Muscle of arm (tissue), 12 donors: ENCODE data around the gene BPIFB2. TPM values are rescaled to one million over a fixed set of nuclear protein-coding genes. Genes with fewer than 3 reads are reported as not detected.

Experiments
- DNase-seq: peaks from one replicate; pipeline ENCODE4 v3.0.0-alpha.2; 2013
- polyA plus RNA-seq, 12 donors: library from polyadenylated mRNA; unstranded; fragments of 120-200 nt; gene quantifications; one replicate each; pipeline ENCODE4 v1.2.1, GENCODE V29; 2013; ENCODE audit not compliant: insufficient read length in 12 of 12

Gene BPIFB2
- polyA plus RNA-seq, 12 donors: not detected

- DNase-seq: no peak
Measured at GRCh38 chr20:33005908-33006775, 1.4 kb upstream of the BPIFB2 start.

DNA sequence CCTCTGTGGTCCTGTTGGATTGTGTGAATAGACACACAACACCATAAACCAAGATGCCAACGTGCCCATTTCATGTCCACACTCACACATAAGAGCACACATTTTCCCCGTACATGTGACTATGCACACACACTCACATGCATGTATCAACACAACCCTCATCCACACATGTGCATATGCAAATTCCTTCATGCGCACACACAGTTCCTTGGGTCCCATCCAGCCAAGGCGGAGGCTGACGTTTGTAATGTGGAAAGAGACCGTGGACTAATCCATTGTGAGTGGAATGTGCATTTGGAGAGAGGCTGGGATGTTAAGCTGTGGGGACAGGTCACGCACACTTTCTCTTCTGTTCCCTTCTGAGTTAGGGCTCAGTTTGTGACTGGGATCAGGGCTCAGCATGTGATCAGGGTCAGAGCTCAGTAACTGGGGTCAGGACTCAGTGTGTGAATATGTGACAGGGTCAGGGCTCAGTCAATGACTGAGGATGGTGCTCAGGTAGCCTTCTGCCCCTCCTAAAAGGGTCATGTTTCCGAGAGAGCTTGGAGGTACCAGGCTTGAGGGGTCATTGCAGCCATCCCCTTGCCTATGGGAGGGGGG, 628 bp upstream of the BPIFB2 start:
- no peak for DNase-seq

DNA sequence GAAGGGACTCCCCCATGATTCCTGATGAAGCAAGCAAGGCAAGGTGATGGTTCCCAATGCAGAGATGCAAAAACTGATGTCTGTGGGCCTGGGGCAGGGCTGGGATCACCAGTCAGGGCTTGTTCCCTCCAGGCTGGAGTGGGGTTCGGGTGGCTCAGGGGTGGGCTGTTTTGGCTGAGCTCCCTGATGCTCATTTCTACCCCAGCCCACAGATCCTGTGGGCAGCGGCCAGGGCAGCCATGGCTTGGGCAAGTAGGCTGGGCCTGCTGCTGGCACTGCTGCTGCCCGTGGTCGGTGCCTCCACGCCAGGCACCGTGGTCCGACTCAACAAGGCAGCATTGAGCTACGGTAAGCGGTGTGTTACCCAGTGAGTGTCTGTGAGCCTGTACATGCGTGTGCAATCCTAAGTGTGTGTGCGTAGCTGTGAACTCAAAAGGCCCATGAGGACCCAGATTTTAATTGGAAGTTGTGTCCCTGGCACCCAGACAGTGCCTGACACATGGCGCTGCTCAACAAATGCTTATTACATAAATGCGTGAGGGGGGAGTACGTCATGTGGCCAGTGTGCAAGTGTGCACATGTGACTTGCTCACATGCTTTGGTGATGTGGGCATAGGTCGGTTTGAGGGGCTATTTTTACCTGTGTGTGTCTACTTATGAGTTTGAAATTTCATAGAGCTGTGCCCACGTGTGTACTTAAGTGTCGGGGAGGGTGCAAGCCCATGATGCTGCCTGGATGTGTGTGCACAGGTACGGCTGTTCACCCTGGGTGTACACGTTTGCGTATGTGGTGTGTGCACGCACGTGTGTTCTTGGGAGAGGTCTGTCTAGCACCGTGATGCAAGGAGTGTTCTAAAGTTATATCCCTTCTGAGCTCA, 1.1 kb downstream of the BPIFB2 start:
- DNase-seq: no peak

GRCh38 chr20:33009214-33010132, 2.0 kb downstream of the BPIFB2 start:
- DNase-seq: no peak

DNA sequence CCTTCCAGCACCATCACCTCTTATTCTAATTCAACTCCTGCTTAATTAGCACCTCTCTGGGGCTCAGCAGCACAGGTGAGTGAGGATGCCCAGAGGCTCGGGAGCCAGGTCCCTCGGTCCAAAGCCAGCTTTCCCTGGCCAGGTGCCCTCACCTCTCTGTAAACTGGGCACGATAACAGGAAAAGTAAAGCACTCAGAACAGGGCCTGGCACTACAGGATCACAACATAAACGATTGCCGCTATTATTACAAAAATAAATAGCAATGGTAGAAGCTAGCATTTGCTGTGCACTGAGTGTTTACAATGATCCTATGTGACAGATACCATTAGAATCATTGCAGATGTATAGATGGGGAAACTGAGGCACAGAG, 2.6 kb downstream of the BPIFB2 start:
- no peak for DNase-seq

- no peak for DNase-seq
Measured at GRCh38 chr20:33010674-33011449, 3.4 kb downstream of the BPIFB2 start.

GRCh38 chr20:33012327-33013189, 5.1 kb downstream of the BPIFB2 start:
- DNase-seq: no peak

DNA sequence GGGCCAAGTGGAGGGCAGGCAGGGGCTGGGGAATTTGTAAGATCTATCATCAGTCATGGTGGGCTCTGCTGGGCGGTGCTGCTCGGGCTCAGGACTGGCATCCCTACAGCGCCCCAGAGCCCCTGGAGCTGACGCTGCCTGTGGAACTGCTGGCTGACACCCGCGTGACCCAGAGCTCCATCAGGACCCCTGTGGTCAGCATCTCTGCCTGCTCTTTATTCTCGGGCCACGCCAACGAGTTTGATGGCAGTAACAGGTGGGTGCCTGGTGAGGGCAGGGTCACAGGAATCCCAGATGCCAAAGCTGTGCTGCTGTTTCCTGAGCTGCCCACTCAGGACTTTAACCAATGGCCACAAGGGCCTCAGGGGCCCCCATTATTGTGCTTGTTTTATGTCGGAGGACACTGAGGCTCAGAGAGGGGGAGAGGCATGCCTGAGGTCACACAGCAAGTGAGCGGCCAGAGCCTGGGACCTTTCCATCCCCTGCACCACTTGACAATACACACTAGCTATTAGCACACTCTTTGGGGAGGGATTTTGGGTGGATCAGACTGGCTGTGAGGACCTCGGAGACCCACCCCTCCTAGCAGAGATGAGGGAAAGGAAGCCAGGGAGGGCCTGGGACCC, 6.3 kb downstream of the BPIFB2 start:
- no peak for DNase-seq

GRCh38 chr20:33014336-33015113, 7.0 kb downstream of the BPIFB2 start:
- no peak for DNase-seq

DNA sequence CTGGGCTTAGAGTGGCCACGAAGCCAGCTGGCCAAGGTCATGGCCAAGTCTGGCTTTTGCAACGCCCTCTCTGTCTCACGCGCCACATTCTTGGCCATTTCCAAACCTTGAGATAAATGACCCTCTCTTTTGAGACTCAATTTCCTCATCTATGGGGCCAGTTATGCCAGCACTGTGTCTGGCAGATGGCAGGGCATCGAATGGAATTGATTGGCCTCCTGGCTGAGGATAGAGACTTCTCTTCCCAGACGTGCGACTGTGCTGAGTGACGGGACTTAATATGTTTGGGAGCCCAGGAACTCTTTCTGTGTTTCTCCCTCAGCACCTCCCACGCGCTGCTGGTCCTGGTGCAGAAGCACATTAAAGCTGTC, 7.6 kb downstream of the BPIFB2 start:
- DNase-seq: no peak

GRCh38 chr20:33015700-33016580, 8.4 kb downstream of the BPIFB2 start:
- DNase-seq: no peak

DNA sequence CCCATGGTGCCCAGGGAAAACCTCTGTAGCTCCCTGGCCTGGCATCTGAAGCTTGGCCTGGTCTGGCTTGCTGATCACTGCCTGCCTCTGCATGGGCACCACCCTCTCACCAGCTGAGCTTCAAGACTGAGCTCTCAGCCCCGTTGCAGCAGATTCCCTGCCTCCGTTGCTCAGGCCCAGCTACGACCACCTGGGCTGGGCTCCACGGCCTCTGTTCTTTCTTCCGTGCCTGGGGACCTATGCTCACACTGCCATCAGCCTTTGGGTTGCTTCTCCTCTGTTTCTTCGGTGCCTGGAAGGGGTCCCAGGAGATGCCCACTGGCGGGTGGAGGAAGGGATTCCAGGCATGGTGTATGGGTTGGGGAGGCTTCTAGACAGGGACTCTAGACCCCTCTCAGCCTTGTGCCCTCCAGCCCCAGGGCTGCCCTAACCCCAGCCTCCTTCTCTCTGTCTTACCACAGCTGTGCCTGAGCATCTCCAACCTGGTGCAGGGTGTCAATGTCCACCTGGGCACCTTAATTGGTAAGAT, 9.1 kb downstream of the BPIFB2 start:
- no peak for DNase-seq

- DNase-seq: no peak
Measured at GRCh38 chr20:33017542-33017941, 10.0 kb downstream of the BPIFB2 start.

- DNase-seq: no peak
Measured at GRCh38 chr20:33018169-33018931, 10.8 kb downstream of the BPIFB2 start.

DNA sequence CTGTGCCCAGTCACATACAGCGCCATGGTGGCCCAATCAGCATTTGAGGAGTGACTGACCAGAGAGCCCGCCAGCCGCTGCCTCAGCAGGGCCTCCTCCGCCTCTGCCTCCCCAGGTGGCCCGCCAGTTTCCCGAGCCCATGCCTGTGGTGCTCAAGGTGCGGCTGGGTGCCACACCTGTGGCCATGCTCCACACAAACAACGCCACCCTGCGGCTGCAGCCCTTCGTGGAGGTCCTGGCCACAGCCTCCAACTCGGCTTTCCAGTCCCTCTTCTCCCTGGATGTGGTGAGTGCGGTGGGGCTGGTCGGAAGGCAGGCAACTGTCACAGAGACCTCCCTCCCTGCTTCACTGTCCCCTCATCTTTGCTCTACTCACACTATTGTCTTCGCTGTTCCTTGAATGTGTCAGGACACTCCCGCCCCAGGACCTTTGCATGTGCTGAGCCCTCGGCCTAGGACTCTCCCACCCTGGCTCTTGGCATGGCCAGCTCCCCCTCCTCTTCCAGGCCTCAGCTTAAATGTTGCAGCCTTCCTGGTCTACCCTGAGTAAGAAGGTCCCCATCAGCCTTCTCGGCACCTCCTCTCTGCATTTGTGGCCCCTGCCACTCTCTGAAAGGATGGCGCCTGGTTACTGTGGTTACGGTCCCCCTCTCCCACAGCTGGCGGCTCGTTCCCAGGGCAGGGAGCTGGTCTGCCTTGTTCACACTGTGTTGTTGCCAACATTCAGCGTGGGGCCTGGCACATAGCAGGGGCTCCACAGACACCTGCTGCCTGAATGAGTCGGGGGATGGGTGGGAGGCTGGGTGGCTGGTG, 12.2 kb downstream of the BPIFB2 start:
- DNase-seq: no peak
